ENCODE data around the gene ACBD7. TPM values are rescaled to one million over a fixed set of nuclear protein-coding genes. Genes with fewer than 3 reads are reported as not detected.

The ACBD7 gene
- total RNA-seq, 1 experiment from 2014 or later: 0.63 TPM

GRCh38 chr10:15035385-15036301 lies 52.9 kb downstream of the ACBD7 start:
- no peak overlapping the region for H3K4me3 ChIP-seq (ENCODE audit: low read length)
- no peak overlapping the region for H3K4me2 ChIP-seq (ENCODE audit: low read depth, low read length, poor library complexity, severe bottlenecking)
- no peaks in the 10 kb centered on the region for H3K9me2 ChIP-seq (replicated peaks; ENCODE audit: insufficient read depth, low read length)
- no peaks in the 10 kb centered on the region for H4K20me1 ChIP-seq (ENCODE audit: insufficient read depth, low read depth, low read length)
- no peaks in the 10 kb centered on the region for H3K9me3 ChIP-seq (ENCODE audit: low read length)
- no peak overlapping the region for H3K9ac ChIP-seq (ENCODE audit: low read length)
- H2AFZ ChIP-seq (ENCODE audit: low read length): no peak overlapping the region
- no peaks in the 10 kb centered on the region for H3K27me3 ChIP-seq (ENCODE audit: low read length)
- no peaks in the 10 kb centered on the region for H3K79me2 ChIP-seq (ENCODE audit: low read length)
- H3K4me1 ChIP-seq (ENCODE audit: low read length): peaks cover 11% of the 10 kb centered on the region
- no peak for DNase-seq
- H3K36me3 ChIP-seq (ENCODE audit: insufficient read depth, low read length): no peaks in the 10 kb centered on the region
- H3K27ac ChIP-seq (ENCODE audit: low read length): no peak overlapping the region

- Histone ChIP-seq H3K36me3 (ENCODE audit: insufficient read depth, low read length) (no peaks in the 10 kb centered on the region), H3K4me1 (ENCODE audit: low read length) (no peaks in the 10 kb centered on the region), H3K79me2 (ENCODE audit: low read length) (no peaks in the 10 kb centered on the region), H3K27me3 (ENCODE audit: low read length) (no peaks in the 10 kb centered on the region), H3K27ac (ENCODE audit: low read length) (no peak overlapping the region), H3K9me2 (replicated peaks; ENCODE audit: insufficient read depth, low read length) (no peaks in the 10 kb centered on the region), H3K4me3 (ENCODE audit: low read length) (no peak overlapping the region), H4K20me1 (ENCODE audit: insufficient read depth, low read depth, low read length) (no peaks in the 10 kb centered on the region), H3K4me2 (ENCODE audit: low read depth, low read length, poor library complexity, severe bottlenecking) (no peak overlapping the region), H3K9ac (ENCODE audit: low read length) (no peak overlapping the region), H3K9me3 (ENCODE audit: low read length) (no peaks in the 10 kb centered on the region), H2AFZ (ENCODE audit: low read length) (no peak overlapping the region)
- no peak for DNase-seq
Measured at GRCh38 chr10:15027741-15028140, 60.8 kb downstream of the ACBD7 start.

Other genes with a start within 250 kb of the ACBD7 start
- gene SUV39H2, start 209.9 kb downstream of the ACBD7 start, total RNA-seq (2014; rRNA removed; shearing (Covaris generic); ENCODE audit: low replicate concordance): 15.7 and 23.8 TPM in 2 replicates
- 15.8 and 19.6 TPM in 2 replicates for gene DCLRE1C, start 134.7 kb downstream of the ACBD7 start, total RNA-seq (2014; rRNA removed; shearing (Covaris generic); ENCODE audit: low replicate concordance)
- gene MEIG1, start 129.4 kb downstream of the ACBD7 start, total RNA-seq (2014; rRNA removed; shearing (Covaris generic); ENCODE audit: low replicate concordance): 2.6 TPM in 1 of 2 replicates, not detected in the other
- gene OLAH, start 44.8 kb downstream of the ACBD7 start, total RNA-seq (2014; rRNA removed; shearing (Covaris generic); ENCODE audit: low replicate concordance): not detected in 2 replicates
- gene RPP38, start 8.6 kb upstream of the ACBD7 start, total RNA-seq (2014; rRNA removed; shearing (Covaris generic); ENCODE audit: low replicate concordance): 18.0 and 24.3 TPM in 2 replicates
- gene NMT2, start 79.9 kb upstream of the ACBD7 start, total RNA-seq (2014; rRNA removed; shearing (Covaris generic); ENCODE audit: low replicate concordance): 1.6 and 2.6 TPM in 2 replicates

All from Karpas-422 (cell line).